K562 (cell line): ENCODE data around the gene NACC1. TPM values are rescaled to one million over a fixed set of nuclear protein-coding genes. Genes with fewer than 3 reads are reported as not detected.

ENCODE experiments used
- AFF4 ChIP-seq: sonication (generic); formaldehyde crosslinking; IDR thresholded peaks from 2 replicates; pipeline ENCODE4 v1.8.0; 2023; ENCODE audit warnings: mild to moderate bottlenecking, missing genetic modification reagents
- ATF6 ChIP-seq: sonication (generic); formaldehyde crosslinking; IDR thresholded peaks from 2 replicates; pipeline ENCODE4 v1.4.0; 2020; ENCODE audit warnings: mild to moderate bottlenecking, missing genetic modification reagents
- BHLHE40 ChIP-seq: IDR thresholded peaks from 2 replicates; pipeline ENCODE4 v1.6.1; 2011; ENCODE audit warnings: low read length, improper control_type of control experiment
- BRCA1 ChIP-seq, 2 experiments: fragments of 450-650 bp in 1 of 2; sonication (generic) in 1 of 2; formaldehyde crosslinking in 1 of 2; IDR thresholded peaks; 2 replicates each; pipeline versions ENCODE4 v1.5.0 to v1.6.1; 2017 to 2020; ENCODE audit warnings: mild to moderate bottlenecking in 1 of 2, missing genetic modification reagents in 1 of 2
- CCNT2 ChIP-seq: IDR thresholded peaks from 2 replicates; pipeline ENCODE4 v1.6.1; 2011; ENCODE audit warnings: borderline replicate concordance, low read depth, mild to moderate bottlenecking, moderate library complexity, mixed read lengths, low read length; ENCODE audit not compliant: insufficient read length; ENCODE audit errors: extremely low read depth
- CHCHD3 ChIP-seq: fragments of 250-450 bp; sonication (Bioruptor Pico); IDR thresholded peaks from 2 replicates; pipeline ENCODE4 v2.1.2; 2022; ENCODE audit warnings: mild to moderate bottlenecking
- FOXM1 ChIP-seq, 2 experiments: fragments of 450-650 bp in 1 of 2; sonication (generic) in 1 of 2; formaldehyde crosslinking in 1 of 2; IDR thresholded peaks; 2 replicates each; pipeline versions ENCODE4 v1.6.1 to v1.9.0; 2017 to 2022; ENCODE audit warnings: low read depth in 2 of 2, mild to moderate bottlenecking in 2 of 2, missing genetic modification reagents in 1 of 2, moderate library complexity in 1 of 2
- GABPA ChIP-seq: fragments of 200-800 bp; sonication (Bioruptor generic); conservative IDR thresholded peaks from 2 replicates; pipeline ENCODE4 v1.6.1; 2016; ENCODE audit warnings: low read depth, missing genetic modification characterization, missing compliant biosample characterization
- GTF2E2 ChIP-seq: fragments of 200-800 bp; sonication (Bioruptor generic); IDR thresholded peaks from 2 replicates; pipeline ENCODE4 v1.6.1; 2016; ENCODE audit warnings: missing genetic modification characterization, missing compliant biosample characterization
- KLF16 ChIP-seq: IDR thresholded peaks from 2 replicates; pipeline ENCODE4 v1.6.1; 2016; ENCODE audit warnings: antibody characterized with exemption
- MCM7 ChIP-seq, 2 experiments: fragments of 450-650 bp; IDR thresholded peaks; 2 replicates each; pipeline ENCODE4 v1.6.1; 2016 to 2018
- PHB ChIP-seq: fragments of 250-450 bp; sonication (Bioruptor Pico); IDR thresholded peaks from 2 replicates; pipeline ENCODE4 v1.5.0; 2021
- PTRF ChIP-seq: fragments of 450-650 bp; IDR thresholded peaks from 2 replicates; pipeline ENCODE4 v1.6.1; 2016; ENCODE audit warnings: mild to moderate bottlenecking, missing genetic modification characterization, missing compliant biosample characterization
- RBFOX2 ChIP-seq: fragments of 200-400 bp; formaldehyde crosslinking; IDR thresholded peaks from 2 replicates; pipeline ENCODE4 v1.6.1; 2017; ENCODE audit warnings: low read depth, mild to moderate bottlenecking, low read length, moderate library complexity
- SIX5 ChIP-seq, 2 experiments: IDR thresholded peaks; 2 replicates each; pipeline ENCODE4 v1.6.1; 2011; ENCODE audit warnings: low read length in 2 of 2, borderline replicate concordance in 1 of 2, low read depth in 1 of 2, mild to moderate bottlenecking in 1 of 2, moderate library complexity in 1 of 2; ENCODE audit not compliant: insufficient read depth in 1 of 2
- SMARCC2 ChIP-seq: fragments of 450-650 bp; IDR thresholded peaks from 2 replicates; pipeline ENCODE4 v1.6.1; 2017; ENCODE audit warnings: antibody characterized with exemption, moderate library complexity, mild to moderate bottlenecking, low read depth
- THRB ChIP-seq: fragments of 450-650 bp; formaldehyde crosslinking; conservative IDR thresholded peaks from 2 replicates; pipeline ENCODE4 v1.4.0; 2022; ENCODE audit warnings: mild to moderate bottlenecking, missing genetic modification characterization
- ZBTB34 ChIP-seq: fragments of 250-450 bp; sonication (Bioruptor Pico); IDR thresholded peaks from 2 replicates; pipeline ENCODE4 v1.8.0; 2021; ENCODE audit warnings: mild to moderate bottlenecking, moderate library complexity
- polyA plus RNA-seq, 8 experiments: library from polyadenylated mRNA; depleted of rRNA in 4 of 8; stranded (reverse) in 5 of 8; unstranded in 3 of 8; fragments of >200 nt; fragmentation: Nextera tagmentation in 2 of 8; fragmentation: Illumina TruSeq in 1 of 8; extraction: Ambion mirVana in 2 of 8; extraction: Trizol in 1 of 8; gene quantifications; 2 replicates each; pipeline versions ENCODE4 v1.2.1 to v1.2.3, GENCODE V29; 2011 to 2014; ENCODE audit warnings: inconsistent platforms in 1 of 8, missing spikeins in 1 of 8
- total RNA-seq, 7 experiments: library from RNA; depleted of rRNA in 6 of 7; stranded (reverse); fragments of >200 nt in 6 of 7; fragmentation: Illumina TruSeq in 2 of 7; extraction: Trizol in 2 of 7; gene quantifications; 2 replicates each; pipeline versions ENCODE4 v1.2.1 to v1.2.3, GENCODE V29; 2011 to 2021; ENCODE audit warnings: low replicate concordance in 1 of 7

NACC1 gene
- total and polyA plus RNA-seq, 9 of the 15 experiments (the other 6 are each of a cell fraction or from before 2014, with no cell fraction given) = 0.04 to 96.6 (median 25.8) TPM

- TF ChIP-seq MCM7 (IDR thresholded peaks at IDR 0.05) = no peak
- peak; percentile 79 for TF ChIP-seq CCNT2
- TF ChIP-seq THRB (CRISPR knock-in tag) = no peak
- TF ChIP-seq FOXM1 (IDR thresholded peaks at IDR 0.05; ENCODE audit: low read depth) = peak; percentile 90
- TF ChIP-seq FOXM1 (CRISPR knock-in tag; IDR thresholded peaks at IDR 0.05; ENCODE audit: low read depth) = no peak
- no peak for TF ChIP-seq SIX5 (IDR thresholded peaks at IDR 0.05; ENCODE audit: borderline replicate concordance in 1 of 2, insufficient read depth in 1 of 2, low read depth in 1 of 2, low read length in 2 of 2)
- 0 out of 2 replicates have a peak, but pooled peaks have one; percentile 44 for TF ChIP-seq ATF6 (CRISPR knock-in tag)
- no peak; the same call in 1 of the 2 replicates for TF ChIP-seq GTF2E2
- peak; percentile 79 for TF ChIP-seq RBFOX2
- no peak for TF ChIP-seq KLF16
- no peak for TF ChIP-seq SMARCC2
- peak; percentile 85 for TF ChIP-seq GABPA
- no peak for TF ChIP-seq PTRF (tag)
- TF ChIP-seq CHCHD3 (CRISPR knock-in tag) = 0 out of 2 replicates have a peak, but pooled peaks have one; percentile 41
- TF ChIP-seq PHB (CRISPR knock-in tag) = 0 out of 2 replicates have a peak, but pooled peaks have one; percentile 42
- TF ChIP-seq ZBTB34 (CRISPR knock-in tag) = no peak
- TF ChIP-seq BHLHE40 = no peak; the same call in 1 of the 2 replicates
- peak; percentile 63; the same call in 1 of the 2 replicates for TF ChIP-seq AFF4
- TF ChIP-seq BRCA1 (IDR thresholded peaks at IDR 0.05) = no peak
- no peak for TF ChIP-seq BRCA1 (CRISPR knock-in tag; IDR thresholded peaks at IDR 0.05)
Observed at GRCh38 chr19:13151605-13152355, 33.7 kb downstream of the NACC1 start (continued).
